Keratinocyte (primary cell): ENCODE measurements around the gene ARPC5. TPM values are rescaled to one million over a fixed set of nuclear protein-coding genes. Genes with fewer than 3 reads are reported as not detected.

Experiments
- DNase-seq: peaks from one replicate; pipeline ENCODE4 v3.0.0-alpha.2; 2011; ENCODE audit warnings: low read depth, missing footprints, low spot score
- FAIRE-seq: peaks from 2 replicates; lab custom pipeline; 2011; peaks lifted over from hg19 to GRCh38; lab: Jason Lieb, UNC
- H2AFZ ChIP-seq: 2 replicates; pipeline ENCODE4 v1.6.0; 2012; ENCODE audit warnings: low read length, control low read depth, inconsistent platforms; ENCODE audit not compliant: control insufficient read depth
- H3K27ac ChIP-seq: 2 replicates; pipeline ENCODE4 v1.5.1; 2011; ENCODE audit warnings: low read length; ENCODE audit not compliant: control insufficient read depth, insufficient read depth
- H3K27me3 ChIP-seq: 3 replicates; pipeline ENCODE4 v1.6.0; 2011; ENCODE audit warnings: low read length; ENCODE audit not compliant: control insufficient read depth, insufficient read depth; ENCODE audit errors: extremely low read depth
- H3K36me3 ChIP-seq, 2 experiments: 2 replicates in 1 of 2; 3 replicates in 1 of 2; pipeline ENCODE4 v1.5.1; 2011; ENCODE audit warnings: low read length in 2 of 2, mild to moderate bottlenecking in 1 of 2; ENCODE audit not compliant: control insufficient read depth in 2 of 2, insufficient read depth in 2 of 2; ENCODE audit errors: extremely low read depth in 1 of 2
- H3K4me1 ChIP-seq: 3 replicates; pipeline ENCODE4 v1.5.1; 2011; ENCODE audit warnings: low read length; ENCODE audit not compliant: control insufficient read depth, insufficient read depth; ENCODE audit errors: extremely low read depth
- H3K4me2 ChIP-seq: 3 replicates; pipeline ENCODE4 v1.6.0; 2011; ENCODE audit warnings: low read depth, low read length; ENCODE audit not compliant: control insufficient read depth, insufficient read depth; ENCODE audit errors: extremely low read depth
- H3K4me3 ChIP-seq, 3 experiments: fragments of 200-600 bp in 1 of 3; sonication (generic) in 1 of 3; 2 replicates in 2 of 3; 3 replicates in 1 of 3; pipeline ENCODE4 v1.5.1; 2011 to 2016; ENCODE audit warnings: low read length in 3 of 3, mild to moderate bottlenecking in 3 of 3, control low read depth in 2 of 3, inconsistent platforms in 1 of 3, low read depth in 1 of 3, mixed read lengths in 1 of 3, mixed run types in 1 of 3, moderate library complexity in 1 of 3; ENCODE audit not compliant: control insufficient read depth in 2 of 3, insufficient read depth in 2 of 3; ENCODE audit errors: extremely low read depth in 1 of 3
- H3K79me2 ChIP-seq: 2 replicates; pipeline ENCODE4 v1.6.0; 2012; ENCODE audit warnings: low read length; ENCODE audit not compliant: control insufficient read depth, insufficient read depth
- H3K9ac ChIP-seq: 3 replicates; pipeline ENCODE4 v1.6.0; 2011; ENCODE audit warnings: low read length; ENCODE audit not compliant: control insufficient read depth, insufficient read depth; ENCODE audit errors: extremely low read depth
- H3K9me1 ChIP-seq: 3 replicates; pipeline ENCODE4 v1.6.0; 2011; ENCODE audit warnings: low read length; ENCODE audit not compliant: control insufficient read depth, insufficient read depth; ENCODE audit errors: extremely low read depth
- H3K9me3 ChIP-seq: 2 replicates; pipeline ENCODE4 v1.5.1; 2012; ENCODE audit warnings: low read depth, low read length; ENCODE audit not compliant: control insufficient read depth
- H4K20me1 ChIP-seq: 3 replicates; pipeline ENCODE4 v1.6.0; 2011; ENCODE audit warnings: low read length; ENCODE audit not compliant: control insufficient read depth, insufficient read depth; ENCODE audit errors: extremely low read depth
- CTCF ChIP-seq, 3 experiments: IDR thresholded peaks in 1 of 3; conservative IDR thresholded peaks in 1 of 3; optimal IDR thresholded peaks in 1 of 3; 2 replicates in 2 of 3; 3 replicates in 1 of 3; pipeline versions ENCODE3 to v1.5.1; 2011; ENCODE audit warnings: low read length in 3 of 3, mild to moderate bottlenecking in 3 of 3, moderate library complexity in 2 of 3, control low read depth in 1 of 3, inconsistent platforms in 1 of 3; ENCODE audit not compliant: insufficient read depth in 2 of 3; ENCODE audit errors: extremely low read depth in 1 of 3
- EZH2 ChIP-seq: IDR thresholded peaks from one replicate; pipeline ENCODE4 v1.6.1; 2012; ENCODE audit warnings: inconsistent platforms, mild to moderate bottlenecking, low read length, moderate library complexity
- dilution Hi-C: fragments of 300-500 bp; cut with MboI; formaldehyde crosslinking; loops from one replicate; pipeline ENCODE4 v1.7.0; 2020; ENCODE audit warnings: low sequenced_read_pairs; ENCODE audit not compliant: extremely low pct_ligation_motif_present
- polyA plus RNA-seq, 5 experiments: library from polyadenylated mRNA; depleted of rRNA in 3 of 5; stranded (reverse) in 3 of 5; stranded (forward) in 1 of 5; unstranded in 1 of 5; fragments of >200 nt; gene quantifications; 1 replicate in 1 of 5; 2 replicates in 3 of 5; 3 replicates in 1 of 5; pipeline versions ENCODE4 v1.2.1 to v1.2.3, GENCODE V29; 2011 to 2012; ENCODE audit warnings: missing spikeins in 2 of 5, low read depth in 1 of 5, low replicate concordance in 1 of 5

The ARPC5 gene
- polyA plus RNA-seq, 1 donor (not counting 4 experiments of a cell fraction or from before 2014, with no cell fraction given): 255 TPM

DNA sequence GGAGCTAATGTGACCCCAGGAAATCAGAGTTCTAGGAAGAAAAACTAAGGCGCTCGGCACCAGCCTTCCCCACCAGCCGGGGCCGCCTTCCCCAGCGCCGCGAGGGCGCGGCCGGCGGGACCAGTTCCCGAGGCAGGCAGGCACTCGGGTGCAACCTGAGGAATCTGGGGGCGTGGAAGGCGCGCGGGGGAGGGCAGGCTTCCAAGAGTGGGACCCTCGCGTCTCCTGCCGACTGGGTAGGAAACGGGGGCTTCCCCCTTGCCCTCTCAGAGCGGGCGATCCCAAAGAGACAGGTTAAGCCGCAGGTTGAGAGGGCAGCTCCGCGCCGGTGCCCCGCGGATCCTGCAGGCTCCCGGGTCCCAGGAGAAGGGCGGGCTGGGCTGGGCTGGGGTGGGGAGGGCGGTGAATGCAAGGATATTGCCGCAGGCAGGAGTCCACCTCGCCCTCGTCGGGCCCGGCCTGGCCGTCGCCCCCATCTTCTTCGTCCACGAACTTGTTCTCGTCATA is 431 bp downstream of the ARPC5 start:
- Histone ChIP-seq H3K4me3 (peak overlapping the region; percentile 73 to 90 (median 81)), H3K79me2 (peaks cover 41% of the 10 kb centered on the region), H3K4me2 (peak overlapping the region; percentile 86), H2AFZ (peak overlapping the region; percentile 93), H3K4me1 (peaks cover 32% of the 10 kb centered on the region), H3K27ac (peak overlapping the region; percentile 84), H3K27me3 (no peaks in the 10 kb centered on the region), H3K9me3 (no peaks in the 10 kb centered on the region), H4K20me1 (no peaks in the 10 kb centered on the region), H3K9ac (peak overlapping the region; percentile 85), H3K9me1 (no peaks in the 10 kb centered on the region), H3K36me3 (peaks cover 8% of the 10 kb centered on the region in 2 experiments)
- no peak for DNase-seq
- dilution Hi-C loops: no loop called here
- no peak for FAIRE-seq
- TF ChIP-seq CTCF (optimal IDR thresholded peaks at IDR 0.05 in 1 of 3, IDR thresholded peaks at IDR 0.05 in 1 of 3, conservative IDR thresholded peaks at IDR 0.05 in 1 of 3; ENCODE audit: extremely low read depth in 1 of 3, insufficient read depth in 2 of 3, low read length in 3 of 3) (no peak), EZH2 (no peak)

DNA sequence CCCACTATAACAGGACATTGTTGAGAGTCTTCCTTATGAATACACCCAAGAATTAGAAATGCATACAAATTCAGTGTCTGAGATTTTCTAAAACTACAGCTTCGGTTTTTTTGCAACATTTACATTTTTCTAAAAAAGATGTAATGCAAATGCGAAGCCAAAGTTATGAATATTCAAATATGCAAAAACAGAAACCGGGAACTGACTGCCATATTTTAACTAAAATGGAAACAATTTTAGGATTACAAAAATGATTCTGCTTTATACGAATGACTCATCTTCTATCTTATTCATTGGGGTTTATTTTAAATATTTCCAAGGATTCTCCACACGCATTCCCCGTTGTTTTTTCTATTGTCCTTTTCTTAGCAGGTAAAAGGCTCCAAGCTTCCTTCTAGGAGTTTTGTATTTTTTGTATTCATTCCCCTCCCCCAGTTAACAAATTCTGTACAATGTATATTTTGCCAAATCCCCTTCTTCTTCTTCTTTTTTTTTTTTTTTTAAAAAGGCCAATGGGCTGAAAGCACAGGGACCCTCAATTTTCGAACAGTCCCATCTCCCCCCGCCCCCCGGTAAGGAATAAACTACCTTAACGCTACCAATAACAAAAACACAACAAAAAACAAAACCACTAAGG is 1.0 kb downstream of the ARPC5 start:
- Histone ChIP-seq H3K9me3 (no peaks in the 10 kb centered on the region), H3K4me1 (peaks cover 32% of the 10 kb centered on the region), H3K9me1 (no peaks in the 10 kb centered on the region), H3K4me3 (peak overlapping the region; percentile 73 to 90 (median 81)), H3K9ac (peak overlapping the region; percentile 85), H3K4me2 (peak overlapping the region; percentile 86), H4K20me1 (no peaks in the 10 kb centered on the region), H2AFZ (no peak overlapping the region), H3K36me3 (peaks cover 8% of the 10 kb centered on the region in 2 experiments), H3K79me2 (peaks cover 41% of the 10 kb centered on the region), H3K27ac (peak overlapping the region; percentile 84), H3K27me3 (no peaks in the 10 kb centered on the region)
- DNase-seq (no peak), FAIRE-seq (no peak)
- no peak for TF ChIP-seq EZH2
- TF ChIP-seq CTCF (optimal IDR thresholded peaks at IDR 0.05 in 1 of 3, IDR thresholded peaks at IDR 0.05 in 1 of 3, conservative IDR thresholded peaks at IDR 0.05 in 1 of 3; ENCODE audit: extremely low read depth in 1 of 3, insufficient read depth in 2 of 3, low read length in 3 of 3): no peak
- dilution Hi-C loops: no loop called here
